ENCODE measurements around the gene HCK. TPM values are rescaled to one million over a fixed set of nuclear protein-coding genes. Genes with fewer than 3 reads are reported as not detected.

HCK gene
- polyA plus RNA-seq, 1 experiment, result 0.05 TPM

DNA sequence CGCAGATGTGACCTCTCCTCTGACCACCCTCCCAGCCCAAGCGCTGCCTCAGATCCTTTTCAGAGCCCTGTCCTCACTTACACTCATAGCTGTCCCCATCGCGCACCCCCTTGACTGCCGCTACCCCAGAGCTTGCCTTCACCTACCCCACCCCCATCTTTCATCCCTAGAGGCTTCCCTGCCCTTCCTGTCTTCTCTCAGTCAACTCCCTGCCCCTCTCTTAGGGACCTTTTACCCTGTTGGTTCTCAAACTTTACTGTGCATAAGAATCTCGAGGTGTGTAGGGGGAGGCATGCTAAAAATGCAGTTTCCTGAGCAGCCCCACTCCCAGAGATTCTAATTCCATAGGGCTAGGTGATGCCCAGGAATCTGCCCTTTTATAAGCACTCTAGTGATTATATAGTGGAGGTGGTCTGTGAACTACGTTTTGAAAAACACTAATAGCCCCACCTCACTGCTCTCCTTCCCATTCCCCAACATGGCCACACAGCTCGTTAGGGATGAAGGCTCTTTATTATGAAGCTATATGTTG, 58.2 kb downstream of the HCK start:
- TF ChIP-seq, protein P1, sequence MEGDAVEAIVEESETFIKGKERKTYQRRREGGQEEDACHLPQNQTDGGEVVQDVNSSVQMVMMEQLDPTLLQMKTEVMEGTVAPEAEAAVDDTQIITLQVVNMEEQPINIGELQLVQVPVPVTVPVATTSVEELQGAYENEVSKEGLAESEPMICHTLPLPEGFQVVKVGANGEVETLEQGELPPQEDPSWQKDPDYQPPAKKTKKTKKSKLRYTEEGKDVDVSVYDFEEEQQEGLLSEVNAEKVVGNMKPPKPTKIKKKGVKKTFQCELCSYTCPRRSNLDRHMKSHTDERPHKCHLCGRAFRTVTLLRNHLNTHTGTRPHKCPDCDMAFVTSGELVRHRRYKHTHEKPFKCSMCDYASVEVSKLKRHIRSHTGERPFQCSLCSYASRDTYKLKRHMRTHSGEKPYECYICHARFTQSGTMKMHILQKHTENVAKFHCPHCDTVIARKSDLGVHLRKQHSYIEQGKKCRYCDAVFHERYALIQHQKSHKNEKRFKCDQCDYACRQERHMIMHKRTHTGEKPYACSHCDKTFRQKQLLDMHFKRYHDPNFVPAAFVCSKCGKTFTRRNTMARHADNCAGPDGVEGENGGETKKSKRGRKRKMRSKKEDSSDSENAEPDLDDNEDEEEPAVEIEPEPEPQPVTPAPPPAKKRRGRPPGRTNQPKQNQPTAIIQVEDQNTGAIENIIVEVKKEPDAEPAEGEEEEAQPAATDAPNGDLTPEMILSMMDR (IDR thresholded peaks at IDR 0.05; ENCODE audit: insufficient read depth, low read depth, low read length), result no peak
- CTCF ChIA-PET, result interaction anchor here (0.6 to 1.7 kb wide), 5 partner anchors 10 to 260 kb away, joined by 3 to 6 read pairs (median 3); no protein-coding TSS in a partner anchor

DNA sequence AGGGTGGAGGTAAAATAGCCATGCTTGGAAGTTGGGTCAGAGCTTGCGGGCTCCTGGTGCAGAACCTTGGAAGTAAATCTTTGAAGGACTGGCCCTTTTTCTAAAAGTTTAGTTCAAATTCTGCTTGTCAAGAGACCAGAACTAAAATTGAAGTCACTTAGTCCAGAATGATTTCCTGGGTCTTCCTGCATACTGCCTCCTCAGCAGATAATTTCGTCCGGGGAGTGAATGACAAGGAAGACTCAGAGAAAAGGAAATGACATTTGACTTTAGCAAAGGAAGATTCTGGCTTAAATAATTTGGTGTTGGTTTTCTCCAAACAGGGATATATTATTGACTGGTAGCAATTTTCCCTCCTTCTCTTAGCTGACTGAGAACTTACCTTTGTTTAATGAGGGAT, 58.7 kb downstream of the HCK start:
- H3K4me3 ChIP-seq (ENCODE audit: low read depth, low read length), result peak overlapping the region; percentile 83
- ChIA-PET POLR2A (no interaction called here), CTCF (interaction anchor here (0.6 to 1.7 kb wide), 4 partner anchors 9 to 79 kb away, joined by 3 to 6 read pairs (median 3); no protein-coding TSS in a partner anchor)
- peaks cover 3% of the 10 kb centered on the region; the same call in 1 of the 2 replicates for H3K36me3 ChIP-seq (ENCODE audit: control insufficient read depth, insufficient read depth, low read length)
- DNase-seq (ENCODE audit: low read depth), result no peak
- TF ChIP-seq, protein P1 (IDR thresholded peaks at IDR 0.05; ENCODE audit: insufficient read depth, low read depth, low read length), result no peak
- no peaks in the 10 kb centered on the region for H3K27me3 ChIP-seq (ENCODE audit: control insufficient read depth, insufficient read depth, low read length)

More for the DNA sequence above, 58.2 kb downstream of the HCK start:
- POLR2A ChIA-PET, result no interaction called here
- Histone ChIP-seq H3K36me3 (ENCODE audit: control insufficient read depth, insufficient read depth, low read length) (peaks cover 2% of the 10 kb centered on the region; the same call in 1 of the 2 replicates), H3K4me3 (ENCODE audit: low read depth, low read length) (peak overlapping the region; percentile 83), H3K27me3 (ENCODE audit: control insufficient read depth, insufficient read depth, low read length) (no peaks in the 10 kb centered on the region)
- DNase-seq (ENCODE audit: low read depth), result no peak

DNA sequence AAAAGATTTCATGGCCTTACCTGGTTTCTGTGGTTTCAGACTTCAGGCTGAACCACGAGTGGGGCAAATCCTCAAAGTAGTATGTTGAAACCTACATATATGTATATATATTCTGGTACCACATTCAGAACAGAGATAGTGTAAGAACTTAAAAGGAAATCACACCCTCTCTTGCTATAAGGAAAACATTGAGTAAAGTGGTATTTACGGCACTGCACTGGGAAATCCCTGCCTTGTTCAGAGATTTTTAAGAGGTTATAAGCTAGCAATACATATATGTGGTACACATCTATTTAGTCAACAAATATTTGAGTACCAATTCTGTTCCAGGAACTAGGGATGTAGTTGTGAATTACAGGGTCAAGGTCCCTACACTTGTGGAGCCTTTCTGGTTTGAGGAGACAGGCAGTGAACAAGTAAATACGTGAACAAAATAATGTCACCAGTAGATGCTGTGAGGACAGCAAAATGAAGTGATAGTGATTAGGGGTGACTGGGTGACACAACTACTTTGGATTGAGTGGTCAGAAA, 59.2 kb downstream of the HCK start:
- CTCF ChIA-PET, result interaction anchor here (0.6 to 1.7 kb wide), 3 partner anchors 9 to 79 kb away, joined by 3 to 6 read pairs (median 3); no protein-coding TSS in a partner anchor
- TF ChIP-seq, protein P1 (IDR thresholded peaks at IDR 0.05; ENCODE audit: insufficient read depth, low read depth, low read length), result no peak
- Histone ChIP-seq H3K27me3 (ENCODE audit: control insufficient read depth, insufficient read depth, low read length) (no peaks in the 10 kb centered on the region), H3K4me3 (ENCODE audit: low read depth, low read length) (no peak overlapping the region), H3K36me3 (ENCODE audit: control insufficient read depth, insufficient read depth, low read length) (peaks cover 3% of the 10 kb centered on the region; the same call in 1 of the 2 replicates)
- POLR2A ChIA-PET, result no interaction called here
- no peak for DNase-seq (ENCODE audit: low read depth)

DNA sequence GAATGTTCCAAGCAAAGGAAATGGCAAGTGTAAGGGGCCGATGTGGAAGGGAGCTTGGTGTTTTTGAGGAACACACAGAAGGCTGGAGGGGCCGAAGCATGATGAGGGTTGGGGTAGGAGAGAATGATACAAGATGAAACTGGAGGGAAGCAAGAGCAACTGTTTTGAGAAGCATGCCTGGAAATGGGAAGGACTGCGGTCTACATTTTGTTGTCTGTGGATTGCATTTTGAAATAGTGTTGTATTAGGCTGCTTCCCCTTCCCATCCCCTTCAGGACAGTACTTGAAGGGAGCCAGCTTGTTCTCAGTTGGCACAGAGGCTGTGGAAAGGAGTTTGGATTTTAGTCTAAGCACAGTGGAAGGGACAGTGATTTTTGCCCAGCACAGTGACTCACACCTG, 59.7 kb downstream of the HCK start:
- Histone ChIP-seq H3K27me3 (ENCODE audit: control insufficient read depth, insufficient read depth, low read length) (no peaks in the 10 kb centered on the region), H3K4me3 (ENCODE audit: low read depth, low read length) (no peak overlapping the region), H3K36me3 (ENCODE audit: control insufficient read depth, insufficient read depth, low read length) (peaks cover 3% of the 10 kb centered on the region; the same call in 1 of the 2 replicates)
- DNase-seq (ENCODE audit: low read depth), result no peak
- ChIA-PET CTCF (no interaction called here), POLR2A (no interaction called here)
- TF ChIP-seq, protein P1 (IDR thresholded peaks at IDR 0.05; ENCODE audit: insufficient read depth, low read depth, low read length), result no peak

DNA sequence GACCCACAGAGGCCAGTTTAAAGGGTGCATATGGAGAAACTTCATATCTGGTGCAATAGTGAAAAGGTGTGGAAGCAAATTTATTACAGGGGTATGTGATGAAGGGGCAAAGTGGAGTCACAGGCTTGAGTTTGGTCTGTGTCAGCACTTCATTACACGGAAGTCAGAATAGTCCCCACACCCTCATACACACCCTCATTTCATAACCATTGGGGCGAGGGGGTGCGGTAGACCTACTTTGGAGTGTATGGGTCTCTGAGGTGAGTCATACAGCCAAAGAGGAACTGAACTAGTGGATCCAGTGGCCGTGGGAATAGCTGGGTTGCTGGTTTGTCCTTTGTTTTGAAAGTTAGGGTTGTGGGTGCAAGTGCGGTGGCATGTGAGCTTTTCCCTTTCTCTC, 60.8 kb downstream of the HCK start:
- TF ChIP-seq, protein P1 (IDR thresholded peaks at IDR 0.05; ENCODE audit: insufficient read depth, low read depth, low read length), result no peak
- CTCF ChIA-PET, result no interaction called here
- POLR2A ChIA-PET, result no interaction called here
- H3K27me3 ChIP-seq (ENCODE audit: control insufficient read depth, insufficient read depth, low read length), result no peaks in the 10 kb centered on the region
- H3K36me3 ChIP-seq (ENCODE audit: control insufficient read depth, insufficient read depth, low read length), result peaks cover 3% of the 10 kb centered on the region; the same call in 1 of the 2 replicates
- DNase-seq (ENCODE audit: low read depth), result no peak
- H3K4me3 ChIP-seq (ENCODE audit: low read depth, low read length), result no peak overlapping the region
